GM23338 (cell line): ENCODE results near the gene DAPK1. TPM values are rescaled to one million over a fixed set of nuclear protein-coding genes. Genes with fewer than 3 reads are reported as not detected.

Experiments used
- ATAC-seq: fragments of 200-7000 bp; cut with Tn5 transposase; 3 replicates; pipeline ENCODE4 v1.9.1; 2020
- DNase-seq: peaks from one replicate; pipeline ENCODE4 v3.0.0-alpha.2; 2015; ENCODE audit warnings: low spot score
- H2AFZ ChIP-seq: fragments of 200-600 bp; sonication (generic); 2 replicates; pipeline ENCODE4 v1.8.0; 2016; ENCODE audit warnings: antibody characterized with exemption, mild to moderate bottlenecking, moderate library complexity
- H3F3A ChIP-seq: fragments of 200-600 bp; sonication (generic); replicated peaks from 2 replicates; pipeline ENCODE4 v1.8.0; 2017; ENCODE audit warnings: antibody characterized with exemption, mixed run types, low read depth
- H3K27ac ChIP-seq: fragments of 200-600 bp; sonication (generic); 2 replicates; pipeline ENCODE4 v1.6.1; 2016; ENCODE audit warnings: low read depth
- H3K27me3 ChIP-seq: fragments of 200-600 bp; sonication (generic); 2 replicates; pipeline ENCODE4 v1.8.0; 2016; ENCODE audit warnings: mild to moderate bottlenecking, mixed run types, moderate library complexity; ENCODE audit not compliant: insufficient read depth
- H3K36me3 ChIP-seq: fragments of 200-600 bp; sonication (generic); 2 replicates; pipeline ENCODE4 v1.8.0; 2016; ENCODE audit warnings: mild to moderate bottlenecking; ENCODE audit not compliant: insufficient read depth
- H3K4me1 ChIP-seq: fragments of 200-600 bp; sonication (generic); 2 replicates; pipeline ENCODE4 v1.8.0; 2016; ENCODE audit warnings: mild to moderate bottlenecking, moderate library complexity; ENCODE audit not compliant: insufficient read depth
- H3K4me2 ChIP-seq: fragments of 200-600 bp; sonication (generic); 2 replicates; pipeline ENCODE4 v1.7.1; 2017; ENCODE audit warnings: mixed run types
- H3K4me3 ChIP-seq: fragments of 200-600 bp; sonication (generic); 2 replicates; pipeline ENCODE4 v1.6.1; 2016; ENCODE audit warnings: mixed run types
- H3K79me2 ChIP-seq: fragments of 200-600 bp; sonication (generic); replicated peaks from 2 replicates; pipeline ENCODE4 v1.8.0; 2017; ENCODE audit warnings: mild to moderate bottlenecking; ENCODE audit not compliant: insufficient read depth
- H3K9me2 ChIP-seq: fragments of 200-600 bp; sonication (generic); 2 replicates; pipeline ENCODE4 v1.8.0; 2017; ENCODE audit not compliant: insufficient read depth
- H4K20me1 ChIP-seq: fragments of 200-600 bp; sonication (generic); replicated peaks from 2 replicates; pipeline ENCODE4 v1.8.0; 2017; ENCODE audit warnings: mild to moderate bottlenecking; ENCODE audit not compliant: insufficient read depth
- H3K27ac Mint-ChIP-seq: 2 replicates; pipeline ENCODE4 v1.8.0; 2020; ENCODE audit warnings: inconsistent platforms, mild to moderate bottlenecking, moderate library complexity, mixed read lengths
- H3K27me3 Mint-ChIP-seq: 3 replicates; pipeline ENCODE4 v1.8.0; 2022; ENCODE audit warnings: low read depth, mild to moderate bottlenecking, moderate library complexity, mixed read lengths, inconsistent platforms; ENCODE audit not compliant: insufficient read depth, poor library complexity
- H3K36me3 Mint-ChIP-seq: 3 replicates; pipeline ENCODE4 v1.8.0; 2021; ENCODE audit warnings: low read depth, mild to moderate bottlenecking, inconsistent platforms, moderate library complexity, mixed read lengths
- H3K4me1 Mint-ChIP-seq: 3 replicates; pipeline ENCODE4 v1.8.0; 2020; ENCODE audit warnings: mild to moderate bottlenecking, inconsistent platforms, mixed read lengths
- H3K4me3 Mint-ChIP-seq: 3 replicates; pipeline ENCODE4 v1.8.0; 2021; ENCODE audit warnings: moderate library complexity, mild to moderate bottlenecking, inconsistent platforms, mixed read lengths
- H3K9me3 Mint-ChIP-seq: 3 replicates; pipeline ENCODE4 v1.8.0; 2020; ENCODE audit warnings: moderate library complexity, mild to moderate bottlenecking, inconsistent platforms, mixed read lengths
- CREB1 ChIP-seq: fragments of 250-450 bp; sonication (Bioruptor Pico); IDR thresholded peaks from 2 replicates; pipeline ENCODE4 v1.5.0; 2020; ENCODE audit warnings: low read depth, mild to moderate bottlenecking, moderate library complexity
- EZH2 ChIP-seq: fragments of 200-600 bp; sonication (generic); IDR thresholded peaks from one replicate; pipeline ENCODE4 v1.8.0; 2017; ENCODE audit warnings: antibody characterized with exemption, mild to moderate bottlenecking, low read depth; ENCODE audit not compliant: unreplicated experiment
- JUNB ChIP-seq: IDR thresholded peaks from one replicate; pipeline ENCODE4 v1.6.1; 2016; ENCODE audit warnings: antibody characterized with exemption; ENCODE audit not compliant: unreplicated experiment
- POLR2AphosphoS5 ChIP-seq: IDR thresholded peaks from 2 replicates; pipeline ENCODE4 v1.6.1; 2016; ENCODE audit warnings: antibody characterized with exemption, low read depth
- REST ChIP-seq: IDR thresholded peaks from one replicate; pipeline ENCODE4 v1.6.1; 2018; ENCODE audit warnings: antibody characterized with exemption; ENCODE audit not compliant: unreplicated experiment
- STAT1 ChIP-seq: IDR thresholded peaks from one replicate; pipeline ENCODE4 v1.6.1; 2016; ENCODE audit warnings: antibody characterized with exemption; ENCODE audit not compliant: unreplicated experiment
- ZNF114 ChIP-seq: fragments of 250-450 bp; sonication (Bioruptor Pico); IDR thresholded peaks from 2 replicates; pipeline ENCODE4 v1.5.0; 2020; ENCODE audit warnings: mild to moderate bottlenecking, moderate library complexity
- ZNF331 ChIP-seq: fragments of 250-450 bp; sonication (Bioruptor Pico); IDR thresholded peaks from 2 replicates; pipeline ENCODE4 v1.5.0; 2020; ENCODE audit warnings: low read depth, mild to moderate bottlenecking, moderate library complexity
- ZNF462 ChIP-seq: fragments of 250-450 bp; sonication (Bioruptor Pico); IDR thresholded peaks from 2 replicates; pipeline ENCODE4 v1.5.0; 2020; ENCODE audit warnings: mild to moderate bottlenecking, moderate library complexity
- polyA plus RNA-seq: library from polyadenylated mRNA; unstranded; fragments of >200 nt; fragmentation: Nextera tagmentation; extraction: Ambion mirVana; gene quantifications from 2 replicates; pipeline ENCODE4 v1.2.1, GENCODE V29; 2016
- total RNA-seq: library from RNA; depleted of rRNA; stranded (reverse); fragments of >200 nt; shearing (Covaris generic); gene quantifications from 2 replicates; pipeline ENCODE4 v1.2.3, GENCODE V29; 2014

The DAPK1 gene
- total and polyA plus RNA-seq, 2 experiments from 2014 or later: 37.0 to 134 TPM

- no peak for DNase-seq
- Histone ChIP-seq H3K4me2 (0 out of 2 replicates have a peak overlapping the region, but pooled peaks have one; percentile 53), H2AFZ (no peak overlapping the region), H3K79me2 (peaks cover 38% of the 10 kb centered on the region), H3K4me1 (peaks cover 6% of the 10 kb centered on the region; the same call in 1 of the 2 replicates), H3F3A (no peaks in the 10 kb centered on the region), H4K20me1 (peaks cover 4% of the 10 kb centered on the region), H3K4me3 (no peak overlapping the region), H3K27me3 (no peaks in the 10 kb centered on the region), H3K27ac (no peak overlapping the region), H3K36me3 (peaks cover 20% of the 10 kb centered on the region; the same call in 1 of the 2 replicates), H3K9me2 (peaks cover 20% of the 10 kb centered on the region; the same call in 1 of the 2 replicates)
- H3K27ac Mint-ChIP-seq: no peak overlapping the region
- H3K27me3 Mint-ChIP-seq: peaks cover 8% of the 10 kb centered on the region
- peaks cover 82% of the 10 kb centered on the region for H3K36me3 Mint-ChIP-seq
- peak; percentile 74 for ATAC-seq
- peaks cover 42% of the 10 kb centered on the region for H3K4me1 Mint-ChIP-seq
- TF ChIP-seq STAT1: no peak
- peak; percentile 75; the same call in 1 of the 2 replicates for TF ChIP-seq ZNF462 (CRISPR knock-in tag)
- no peak for TF ChIP-seq POLR2AphosphoS5
- no peak for TF ChIP-seq REST
- TF ChIP-seq JUNB: no peak
- no peak for TF ChIP-seq ZNF331 (CRISPR knock-in tag)
- no peak for TF ChIP-seq CREB1
- no peak for TF ChIP-seq EZH2
- no peak for TF ChIP-seq ZNF114 (CRISPR knock-in tag)
- H3K9me3 Mint-ChIP-seq: no peaks in the 10 kb centered on the region
- no peak overlapping the region for H3K4me3 Mint-ChIP-seq
Measured at GRCh38 chr9:87615547-87616148, 118.0 kb downstream of the DAPK1 start.
